Hepatocyte (in vitro differentiated cells): ENCODE data around the gene KCNA10. TPM values are rescaled to one million over a fixed set of nuclear protein-coding genes. Genes with fewer than 3 reads are reported as not detected.

ENCODE experiments used
- DNase-seq: peaks from one replicate; pipeline ENCODE4 v3.0.0-alpha.2; 2016; ENCODE audit warnings: low spot score
- H2AFZ ChIP-seq: fragments of 200-600 bp; sonication (generic); 2 replicates; pipeline ENCODE4 v1.6.0; 2016; ENCODE audit warnings: antibody characterized with exemption, mild to moderate bottlenecking
- H3K27ac ChIP-seq: fragments of 200-600 bp; sonication (generic); 2 replicates; pipeline ENCODE4 v1.5.1; 2016; ENCODE audit warnings: mild to moderate bottlenecking
- H3K27me3 ChIP-seq: fragments of 200-600 bp; sonication (generic); 2 replicates; pipeline ENCODE4 v1.6.1; 2016
- H3K36me3 ChIP-seq: fragments of 200-600 bp; sonication (generic); replicated peaks from 2 replicates; pipeline ENCODE4 v1.5.1; 2016; ENCODE audit warnings: low read depth; ENCODE audit not compliant: insufficient read depth
- H3K4me1 ChIP-seq: fragments of 200-600 bp; sonication (generic); 2 replicates; pipeline ENCODE4 v1.5.1; 2016; ENCODE audit warnings: mild to moderate bottlenecking, moderate library complexity; ENCODE audit not compliant: insufficient read depth
- H3K4me2 ChIP-seq: fragments of 200-600 bp; sonication (generic); 2 replicates; pipeline ENCODE4 v1.6.0; 2016
- H3K4me3 ChIP-seq: fragments of 200-600 bp; sonication (generic); 2 replicates; pipeline ENCODE4 v1.5.1; 2016; ENCODE audit warnings: mild to moderate bottlenecking
- H3K79me2 ChIP-seq: fragments of 200-600 bp; sonication (generic); 2 replicates; pipeline ENCODE4 v1.6.0; 2017; ENCODE audit warnings: mild to moderate bottlenecking
- H3K9me2 ChIP-seq: fragments of 200-600 bp; sonication (generic); replicated peaks from 2 replicates; pipeline ENCODE4 v1.6.0; 2017; ENCODE audit warnings: mild to moderate bottlenecking; ENCODE audit not compliant: insufficient read depth
- H3K9me3 ChIP-seq: fragments of 200-600 bp; sonication (generic); 2 replicates; pipeline ENCODE4 v1.5.1; 2016; ENCODE audit warnings: low read depth, mild to moderate bottlenecking
- H4K20me1 ChIP-seq: fragments of 200-600 bp; sonication (generic); 2 replicates; pipeline ENCODE4 v1.6.0; 2016; ENCODE audit warnings: mild to moderate bottlenecking; ENCODE audit not compliant: insufficient read depth, poor library complexity, severe bottlenecking
- EZH2 ChIP-seq: fragments of 200-600 bp; sonication (generic); IDR thresholded peaks from 2 replicates; pipeline ENCODE4 v1.6.1; 2016; ENCODE audit warnings: antibody characterized with exemption, mild to moderate bottlenecking, borderline replicate concordance
- EZH2phosphoT487 ChIP-seq: fragments of 200-600 bp; sonication (generic); IDR thresholded peaks from one replicate; pipeline ENCODE4 v1.6.1; 2018; ENCODE audit warnings: antibody characterized with exemption, mild to moderate bottlenecking, low read depth, moderate library complexity; ENCODE audit not compliant: unreplicated experiment, severe bottlenecking
- WGBS: methylation state at CpG from one replicate; pipeline ENCODE4 v1.1.6; 2016; ENCODE audit warnings: low lambda C conversion rate; ENCODE audit errors: missing lambda C conversion rate; 5-methylcytosine and 5-hydroxymethylcytosine counted together
- polyA plus RNA-seq: library from polyadenylated mRNA; unstranded; fragments of >200 nt; fragmentation: Nextera tagmentation; extraction: Ambion mirVana; gene quantifications from 2 replicates; pipeline ENCODE4 v1.2.1, GENCODE V29; 2016
- total RNA-seq: library from RNA; depleted of rRNA; stranded (reverse); fragments of >200 nt; gene quantifications from 2 replicates; pipeline ENCODE4 v1.2.3, GENCODE V29; 2014
- TF ChIP-seq, protein P1 (sequence below): fragments of 200-600 bp; sonication (generic); IDR thresholded peaks from 2 replicates; pipeline ENCODE4 v1.5.1; 2016; ENCODE audit warnings: antibody characterized with exemption, mild to moderate bottlenecking; ENCODE audit not compliant: poor library complexity

Gene KCNA10
- total and polyA plus RNA-seq, 2 experiments from 2014 or later: not detected

- Histone ChIP-seq H3K9me2 (no peaks in the 10 kb centered on the region), H3K79me2 (no peaks in the 10 kb centered on the region), H4K20me1 (no peaks in the 10 kb centered on the region), H3K9me3 (no peaks in the 10 kb centered on the region), H2AFZ (no peak overlapping the region), H3K27ac (no peak overlapping the region), H3K27me3 (peaks cover 68% of the 10 kb centered on the region), H3K4me3 (no peak overlapping the region), H3K4me2 (no peak overlapping the region), H3K36me3 (no peaks in the 10 kb centered on the region), H3K4me1 (no peaks in the 10 kb centered on the region)
- no peak for DNase-seq
- TF ChIP-seq EZH2phosphoT487: no peak
- TF ChIP-seq, protein P1, sequence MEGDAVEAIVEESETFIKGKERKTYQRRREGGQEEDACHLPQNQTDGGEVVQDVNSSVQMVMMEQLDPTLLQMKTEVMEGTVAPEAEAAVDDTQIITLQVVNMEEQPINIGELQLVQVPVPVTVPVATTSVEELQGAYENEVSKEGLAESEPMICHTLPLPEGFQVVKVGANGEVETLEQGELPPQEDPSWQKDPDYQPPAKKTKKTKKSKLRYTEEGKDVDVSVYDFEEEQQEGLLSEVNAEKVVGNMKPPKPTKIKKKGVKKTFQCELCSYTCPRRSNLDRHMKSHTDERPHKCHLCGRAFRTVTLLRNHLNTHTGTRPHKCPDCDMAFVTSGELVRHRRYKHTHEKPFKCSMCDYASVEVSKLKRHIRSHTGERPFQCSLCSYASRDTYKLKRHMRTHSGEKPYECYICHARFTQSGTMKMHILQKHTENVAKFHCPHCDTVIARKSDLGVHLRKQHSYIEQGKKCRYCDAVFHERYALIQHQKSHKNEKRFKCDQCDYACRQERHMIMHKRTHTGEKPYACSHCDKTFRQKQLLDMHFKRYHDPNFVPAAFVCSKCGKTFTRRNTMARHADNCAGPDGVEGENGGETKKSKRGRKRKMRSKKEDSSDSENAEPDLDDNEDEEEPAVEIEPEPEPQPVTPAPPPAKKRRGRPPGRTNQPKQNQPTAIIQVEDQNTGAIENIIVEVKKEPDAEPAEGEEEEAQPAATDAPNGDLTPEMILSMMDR: no peak
- no peak for TF ChIP-seq EZH2
- WGBS: 72% methylated on average over 5 of the region's 5 CpGs
Measured at GRCh38 chr1:110556471-110556807, 37.5 kb upstream of the KCNA10 start.

DNA sequence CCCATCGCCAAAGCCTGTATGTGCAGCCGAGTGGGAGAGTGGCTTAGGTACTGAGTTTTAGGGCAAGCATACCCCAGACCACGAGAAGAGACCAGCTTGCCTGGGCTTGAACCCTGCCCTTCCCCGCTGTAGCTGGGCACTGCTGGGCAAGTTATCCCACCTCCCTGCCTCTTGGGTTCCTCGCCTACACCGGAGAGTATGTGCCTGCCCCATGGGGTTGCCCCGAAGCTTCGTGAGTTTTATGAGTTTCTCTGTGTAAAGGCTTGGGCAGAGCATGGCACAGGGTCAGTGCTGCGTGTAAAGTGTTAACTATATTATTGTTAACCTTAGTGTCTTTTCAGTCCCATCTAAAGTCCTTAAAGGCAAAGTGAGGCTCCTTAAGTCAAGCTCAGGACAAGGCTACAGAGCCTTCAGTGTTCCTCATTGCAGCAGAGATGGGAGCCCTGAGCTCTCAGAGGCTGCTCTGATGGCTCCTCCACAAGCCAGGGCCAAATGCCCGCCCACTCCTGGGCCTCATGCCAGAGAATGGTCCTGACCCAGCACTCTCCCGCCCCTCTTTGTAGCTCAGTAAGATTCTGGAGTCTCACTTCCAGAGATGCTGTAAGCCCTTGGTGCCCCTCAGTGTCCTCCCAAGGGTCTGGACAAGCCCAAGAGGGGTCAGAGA is 37.0 kb upstream of the KCNA10 start:
- Histone ChIP-seq H3K79me2 (no peaks in the 10 kb centered on the region), H3K4me3 (no peak overlapping the region), H3K9me3 (no peaks in the 10 kb centered on the region), H3K4me1 (no peaks in the 10 kb centered on the region), H4K20me1 (no peaks in the 10 kb centered on the region), H3K36me3 (no peaks in the 10 kb centered on the region), H3K9me2 (no peaks in the 10 kb centered on the region), H3K27me3 (peaks cover 73% of the 10 kb centered on the region), H3K27ac (no peak overlapping the region), H2AFZ (no peak overlapping the region), H3K4me2 (peak overlapping the region; percentile 92)
- 56% methylated on average over 11 of the region's 11 CpGs for WGBS
- no peak for DNase-seq
- TF ChIP-seq, protein P1: no peak
- no peak for TF ChIP-seq EZH2
- TF ChIP-seq EZH2phosphoT487: no peak

DNA sequence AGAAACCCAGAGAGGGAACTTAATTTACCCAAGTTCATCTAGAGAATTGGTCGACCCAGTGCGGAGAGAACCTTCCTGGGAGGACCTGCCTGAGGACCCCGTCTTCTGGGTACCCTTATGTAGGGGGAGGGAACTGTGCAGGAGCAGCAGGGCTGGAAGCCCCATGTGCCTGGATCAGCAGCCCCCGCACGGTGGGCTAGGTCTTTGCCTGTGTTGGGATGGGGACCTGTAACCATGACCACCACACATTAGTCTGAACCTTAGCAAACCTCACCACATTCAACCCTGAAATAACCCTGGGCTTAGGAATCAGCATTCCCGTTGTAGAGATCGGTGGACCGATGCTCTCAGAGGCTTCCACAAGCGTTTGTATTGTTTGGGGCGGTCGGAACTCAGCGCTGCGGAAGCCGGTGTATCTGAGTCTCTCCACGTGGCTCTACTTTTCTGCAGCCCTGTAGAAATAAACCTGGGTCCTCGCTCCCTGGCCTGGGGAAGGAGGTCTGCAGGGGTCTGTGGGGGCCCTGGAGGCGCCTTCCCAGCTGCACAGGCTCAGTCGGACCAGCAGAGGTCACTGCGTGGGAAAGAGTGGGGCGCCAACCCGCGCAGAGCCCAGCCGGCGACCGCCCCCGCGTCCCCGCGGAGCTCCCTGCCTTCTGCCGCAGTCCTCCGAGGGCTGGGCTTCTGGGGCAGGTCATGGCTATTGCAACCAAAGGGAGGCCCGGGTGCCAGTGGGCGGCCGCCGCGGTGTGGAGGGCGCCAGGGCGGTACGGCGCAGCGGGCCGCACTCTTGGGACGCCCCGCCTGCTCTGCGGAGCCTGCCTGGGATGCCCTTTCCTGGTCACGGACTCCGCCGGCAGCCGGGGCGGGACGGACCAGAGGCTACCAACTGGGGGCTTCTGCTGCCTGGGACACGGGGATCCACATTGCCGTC is 36.2 kb upstream of the KCNA10 start:
- Histone ChIP-seq H3K79me2 (no peaks in the 10 kb centered on the region), H3K9me3 (no peaks in the 10 kb centered on the region), H3K27ac (no peak overlapping the region), H3K4me3 (no peak overlapping the region), H3K9me2 (no peaks in the 10 kb centered on the region), H3K4me1 (no peaks in the 10 kb centered on the region), H2AFZ (no peak overlapping the region), H3K27me3 (peaks cover 81% of the 10 kb centered on the region), H3K36me3 (no peaks in the 10 kb centered on the region), H3K4me2 (peak overlapping the region; percentile 92), H4K20me1 (no peaks in the 10 kb centered on the region)
- 11% methylated on average over 52 of the region's 53 CpGs for WGBS
- DNase-seq: peak; percentile 63
- TF ChIP-seq, protein P1: peak; percentile 77
- no peak for TF ChIP-seq EZH2phosphoT487
